HG03571 (cell line): ENCODE data around the gene KCNE2.
A peak's percentile ranks its signal among the peaks of the same experiment; 100 is the strongest.
"Not testable (repeated sequence)": the region's sequence is repeated elsewhere in the genome, so short reads cannot be mapped to it uniquely, and the experiment has no call there.

Source experiments
- ATAC-seq: cut with Tn5 transposase; IDR thresholded peaks from one replicate; pipeline ENCODE4 v1.9.1; 2021; ENCODE audit not compliant: unreplicated experiment

The KCNE2 gene

GRCh38 chr21:34352556-34352955, 11.2 kb upstream of the KCNE2 start:
- no peak for ATAC-seq

- no peak for ATAC-seq
These were observed 10.6 kb upstream of the KCNE2 start for GRCh38 chr21:34353182-34353581.

GRCh38 chr21:34354836-34355235, 9.0 kb upstream of the KCNE2 start:
- no peak for ATAC-seq

- ATAC-seq = no peak
These were observed 8.2 kb upstream of the KCNE2 start for GRCh38 chr21:34355570-34355969.

GRCh38 chr21:34357889-34358288, 5.9 kb upstream of the KCNE2 start:
- ATAC-seq = no peak

GRCh38 chr21:34358866-34359265, 4.9 kb upstream of the KCNE2 start:
- no peak for ATAC-seq

GRCh38 chr21:34360488-34361241, 3.1 kb upstream of the KCNE2 start:
- no peak for ATAC-seq

- ATAC-seq = no peak
These were observed 1.7 kb upstream of the KCNE2 start for GRCh38 chr21:34362136-34362444.

- ATAC-seq = no peak
These were observed 1.1 kb upstream of the KCNE2 start for GRCh38 chr21:34362670-34363069.

- no peak for ATAC-seq
These were observed 1.1 kb downstream of the KCNE2 start for GRCh38 chr21:34364921-34365320.

- no peak for ATAC-seq
These were observed 2.0 kb downstream of the KCNE2 start for GRCh38 chr21:34365809-34366208.

GRCh38 chr21:34367320-34367935, 3.6 kb downstream of the KCNE2 start:
- no peak for ATAC-seq

- no peak for ATAC-seq
These were observed 5.9 kb downstream of the KCNE2 start for GRCh38 chr21:34369741-34370140.

- no peak for ATAC-seq
These were observed 8.5 kb downstream of the KCNE2 start for GRCh38 chr21:34372321-34372720.

GRCh38 chr21:34374462-34374861, 10.7 kb downstream of the KCNE2 start:
- ATAC-seq = not testable (repeated sequence)

- peak; percentile 94 for ATAC-seq
These were observed 11.3 kb downstream of the KCNE2 start, which contains the start of gene SMIM11 for GRCh38 chr21:34374940-34375618. TSS of gene SMIM11 (plus strand) at chr21:34375507. CDS start at chr21:34379505, 3,998 bp downstream.

GRCh38 chr21:34375619-34375972, 11.8 kb downstream of the KCNE2 start:
- ATAC-seq = peak; percentile 69

- not testable (repeated sequence) for ATAC-seq
These were observed 19.3 kb downstream of the KCNE2 start for GRCh38 chr21:34383138-34383537.

- peak; percentile 64 for ATAC-seq
These were observed 20.1 kb downstream of the KCNE2 start for GRCh38 chr21:34383724-34384415.

GRCh38 chr21:34400522-34400921, 36.7 kb downstream of the KCNE2 start:
- not testable (repeated sequence) for ATAC-seq

GRCh38 chr21:34404742-34405141, 40.9 kb downstream of the KCNE2 start:
- not testable (repeated sequence) for ATAC-seq

GRCh38 chr21:34405686-34406085, 41.9 kb downstream of the KCNE2 start:
- ATAC-seq = not testable (repeated sequence)
